Activated CD4-positive, alpha-beta T cell treated with anti-CD3 and anti-CD28 coated beads, Interleukin-2, amount 10 ng/mL, durations not matched to agents 7 days and 5 days (primary cell): Measurements from ENCODE around the gene TUB. TPM values are rescaled to one million over a fixed set of nuclear protein-coding genes. Genes with fewer than 3 reads are reported as not detected.
A peak's percentile ranks its signal among the peaks of the same experiment; 100 is the strongest.

ENCODE experiments used
- CTCF ChIA-PET: fragments of 350-600 bp; sonication (Branson Sonifier 250); formaldehyde crosslinking; loops from one replicate; lab custom pipeline; 2021; ENCODE audit warnings: antibody characterized with exemption; lab: Charles Lee
- POLR2A ChIA-PET: fragments of 350-600 bp; sonication (Branson Sonifier 250); formaldehyde crosslinking; loops from one replicate; lab custom pipeline; 2021; ENCODE audit warnings: antibody characterized with exemption; lab: Charles Lee
- DNase-seq: peaks from one replicate; pipeline ENCODE4 v3.0.0-alpha.2; 2020
- H3K27ac Mint-ChIP-seq: one replicate; pipeline ENCODE4 v1.8.0; 2021; ENCODE audit warnings: mild to moderate bottlenecking, moderate library complexity, mixed read lengths
- H3K27me3 Mint-ChIP-seq: one replicate; pipeline ENCODE4 v1.8.0; 2021; ENCODE audit warnings: mixed read lengths
- H3K36me3 Mint-ChIP-seq: one replicate; pipeline ENCODE4 v1.8.0; 2021; ENCODE audit warnings: low read depth, mixed read lengths
- H3K4me1 Mint-ChIP-seq: one replicate; pipeline ENCODE4 v1.8.0; 2021; ENCODE audit warnings: mixed read lengths
- H3K4me3 Mint-ChIP-seq: one replicate; pipeline ENCODE4 v1.8.0; 2021; ENCODE audit warnings: mild to moderate bottlenecking, moderate library complexity, mixed read lengths
- H3K9me3 Mint-ChIP-seq: one replicate; pipeline ENCODE4 v1.8.0; 2021; ENCODE audit warnings: mixed read lengths
- total RNA-seq, 2 experiments: library from RNA; stranded (reverse); gene quantifications; one replicate each; pipeline ENCODE4 v1.2.3, GENCODE V29; 2021

The TUB gene
- total RNA-seq, 2 experiments from 2014 or later, result 0.08 to 0.12 TPM

DNA sequence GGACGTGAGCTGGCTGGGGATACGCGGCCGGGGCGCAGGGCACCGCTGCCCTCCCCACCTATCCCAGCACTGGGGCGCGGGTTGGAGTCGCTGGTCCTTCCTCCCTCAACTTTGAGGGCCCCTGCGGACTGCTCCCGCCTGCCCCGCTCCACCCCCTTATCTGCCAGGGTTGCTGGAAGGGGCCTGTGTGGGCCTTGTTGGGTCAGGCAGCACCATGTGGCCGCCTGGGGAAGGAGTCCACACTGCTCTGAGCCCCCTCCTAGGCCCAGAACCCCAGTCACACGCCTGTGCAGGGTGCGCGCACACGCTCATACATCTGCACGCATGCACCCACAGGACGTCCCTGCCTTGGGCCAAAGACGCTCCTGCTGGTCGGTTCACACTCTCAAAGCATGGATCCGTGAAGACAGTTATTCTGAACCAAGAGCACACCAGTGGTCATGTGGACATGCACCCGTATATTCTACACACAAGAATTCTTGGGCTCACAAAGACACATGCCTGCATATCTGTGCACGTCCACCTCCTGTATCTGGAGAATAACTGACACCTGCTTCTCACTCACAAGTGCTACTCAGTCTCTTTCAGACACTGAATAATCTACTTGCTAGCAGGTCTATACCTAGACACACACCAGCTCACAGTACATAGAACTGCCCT is 710 bp downstream of the TUB start:
- no peaks in the 10 kb centered on the region for H3K9me3 Mint-ChIP-seq
- no peak overlapping the region for H3K27ac Mint-ChIP-seq
- peak overlapping the region; percentile 35 for H3K4me3 Mint-ChIP-seq
- H3K4me1 Mint-ChIP-seq, result peaks cover 2% of the 10 kb centered on the region
- no peak for DNase-seq
- ChIA-PET POLR2A (no interaction called here), CTCF (interaction anchor here (0.9 kb wide), 2 partner anchors 8 to 95 kb away, joined by 3 read pairs; partner anchors contain the start of gene EIF3F)
- no peaks in the 10 kb centered on the region for H3K36me3 Mint-ChIP-seq
- H3K27me3 Mint-ChIP-seq, result peaks cover 42% of the 10 kb centered on the region

DNA sequence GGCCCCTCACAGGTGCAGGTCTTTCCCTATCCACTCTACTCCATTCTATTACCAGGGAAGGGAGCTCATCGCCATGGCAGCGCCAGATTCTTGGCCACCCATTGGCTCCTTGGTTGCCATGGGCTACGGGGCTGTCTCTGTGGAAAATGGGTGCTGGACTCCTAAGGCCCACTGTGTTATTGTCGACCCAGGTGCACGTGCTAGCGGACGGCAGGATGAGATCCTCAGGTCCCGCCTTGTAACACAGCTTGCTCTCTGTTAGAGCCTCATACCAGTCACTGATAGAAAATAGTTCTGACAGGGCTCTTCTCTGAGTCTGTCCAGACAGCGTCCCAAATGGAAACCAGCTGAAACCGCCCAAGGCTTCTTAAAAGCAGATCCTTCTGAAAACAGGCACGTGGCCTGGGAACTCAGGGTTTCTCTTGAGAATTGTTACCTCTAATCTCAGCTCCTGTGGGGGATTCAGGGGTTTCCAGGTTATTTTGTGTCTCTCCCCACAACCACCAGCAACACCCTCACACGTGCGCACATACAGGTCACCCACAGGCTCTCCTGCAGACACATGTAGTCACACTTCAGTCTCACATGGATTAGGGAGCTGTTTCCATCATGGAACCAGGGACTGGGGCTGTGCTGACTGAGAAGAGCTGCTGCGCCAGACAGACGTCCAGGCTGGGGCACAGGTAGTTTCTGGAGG is 1.5 kb downstream of the TUB start:
- Mint-ChIP-seq H3K27me3 (peaks cover 42% of the 10 kb centered on the region), H3K4me3 (no peak overlapping the region), H3K9me3 (no peaks in the 10 kb centered on the region), H3K27ac (no peak overlapping the region), H3K36me3 (no peaks in the 10 kb centered on the region), H3K4me1 (peaks cover 2% of the 10 kb centered on the region)
- ChIA-PET POLR2A (no interaction called here), CTCF (interaction anchor here (0.9 to 1.2 kb wide), 2 partner anchors 17 to 96 kb away, joined by 3 to 4 read pairs; partner anchors contain the start of gene EIF3F)
- no peak for DNase-seq

DNA sequence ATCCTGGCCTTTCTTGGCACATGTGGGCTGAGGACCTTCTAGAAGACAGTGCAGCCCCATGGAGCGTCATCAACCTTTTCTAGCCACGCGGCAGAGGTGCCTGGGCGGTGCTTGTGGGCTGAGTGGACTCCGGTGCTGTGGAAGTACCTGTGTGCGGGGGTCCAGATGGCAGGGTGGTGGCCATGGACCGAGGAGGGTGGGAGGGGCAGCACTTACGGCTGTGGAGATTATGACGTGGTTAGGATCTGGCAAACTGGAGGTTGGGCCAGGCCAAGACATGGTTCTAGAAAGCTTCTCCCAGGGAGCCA is 2.0 kb downstream of the TUB start:
- POLR2A ChIA-PET, result no interaction called here
- H3K27ac Mint-ChIP-seq, result no peak overlapping the region
- CTCF ChIA-PET, result interaction anchor here (1.2 kb wide), 1 partner anchor 16 kb away, joined by 4 read pairs; no protein-coding TSS in a partner anchor

DNA sequence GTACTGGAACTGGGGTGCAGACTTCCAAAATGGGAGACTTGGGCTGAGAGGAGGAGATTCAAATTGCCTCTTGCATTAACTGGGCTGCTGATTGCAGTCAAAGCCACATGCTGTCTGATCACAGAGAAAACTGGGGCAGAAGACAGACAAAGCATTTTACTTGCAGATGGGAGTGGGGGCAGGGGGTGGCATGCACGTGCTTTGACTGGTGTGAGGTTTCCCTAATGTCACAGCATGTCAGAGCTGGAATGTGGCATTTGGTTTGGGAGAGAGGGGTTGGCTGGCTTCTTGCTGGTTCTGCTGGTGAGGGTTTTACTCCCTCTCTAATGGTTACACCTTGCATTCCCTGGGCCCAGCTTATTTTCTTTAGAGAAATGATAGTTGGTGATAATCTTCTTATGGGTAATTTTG is 2.9 kb downstream of the TUB start:
- no peak for DNase-seq
- H3K4me3 Mint-ChIP-seq, result no peak overlapping the region
- no peak overlapping the region for H3K27ac Mint-ChIP-seq
- ChIA-PET CTCF (no interaction called here), POLR2A (no interaction called here)
- no peaks in the 10 kb centered on the region for H3K9me3 Mint-ChIP-seq
- H3K4me1 Mint-ChIP-seq, result peaks cover 2% of the 10 kb centered on the region
- H3K36me3 Mint-ChIP-seq, result no peaks in the 10 kb centered on the region
- peaks cover 36% of the 10 kb centered on the region for H3K27me3 Mint-ChIP-seq

More for the DNA sequence above, 2.0 kb downstream of the TUB start:
- H3K36me3 Mint-ChIP-seq, result no peaks in the 10 kb centered on the region
- peaks cover 42% of the 10 kb centered on the region for H3K27me3 Mint-ChIP-seq
- H3K4me3 Mint-ChIP-seq, result no peak overlapping the region
- no peaks in the 10 kb centered on the region for H3K9me3 Mint-ChIP-seq
- DNase-seq, result no peak
- peaks cover 2% of the 10 kb centered on the region for H3K4me1 Mint-ChIP-seq

DNA sequence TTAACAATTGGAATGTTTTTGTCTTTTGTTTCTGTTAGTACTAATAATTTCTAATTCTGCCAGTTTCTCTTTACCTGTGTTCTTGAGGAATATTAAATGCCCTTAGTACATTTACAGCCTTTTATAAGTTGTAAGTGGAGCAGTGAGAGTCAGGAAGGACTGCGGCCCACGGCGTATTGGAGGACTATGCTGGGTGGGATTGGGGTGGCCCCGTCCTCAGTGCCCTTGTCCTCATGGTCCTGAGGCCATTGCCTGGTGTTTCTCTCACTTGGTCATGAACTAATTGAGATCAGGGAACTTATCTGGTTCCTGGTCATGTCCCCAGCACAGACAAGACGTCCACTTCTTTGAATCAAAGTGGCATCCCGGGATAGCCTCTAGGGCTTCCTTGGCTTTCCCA is 3.3 kb downstream of the TUB start:
- Mint-ChIP-seq H3K27ac (no peak overlapping the region), H3K36me3 (no peaks in the 10 kb centered on the region), H3K4me3 (no peak overlapping the region), H3K9me3 (no peaks in the 10 kb centered on the region), H3K4me1 (peaks cover 2% of the 10 kb centered on the region), H3K27me3 (peaks cover 34% of the 10 kb centered on the region)
- POLR2A ChIA-PET, result no interaction called here
- no peak for DNase-seq
- CTCF ChIA-PET, result no interaction called here

DNA sequence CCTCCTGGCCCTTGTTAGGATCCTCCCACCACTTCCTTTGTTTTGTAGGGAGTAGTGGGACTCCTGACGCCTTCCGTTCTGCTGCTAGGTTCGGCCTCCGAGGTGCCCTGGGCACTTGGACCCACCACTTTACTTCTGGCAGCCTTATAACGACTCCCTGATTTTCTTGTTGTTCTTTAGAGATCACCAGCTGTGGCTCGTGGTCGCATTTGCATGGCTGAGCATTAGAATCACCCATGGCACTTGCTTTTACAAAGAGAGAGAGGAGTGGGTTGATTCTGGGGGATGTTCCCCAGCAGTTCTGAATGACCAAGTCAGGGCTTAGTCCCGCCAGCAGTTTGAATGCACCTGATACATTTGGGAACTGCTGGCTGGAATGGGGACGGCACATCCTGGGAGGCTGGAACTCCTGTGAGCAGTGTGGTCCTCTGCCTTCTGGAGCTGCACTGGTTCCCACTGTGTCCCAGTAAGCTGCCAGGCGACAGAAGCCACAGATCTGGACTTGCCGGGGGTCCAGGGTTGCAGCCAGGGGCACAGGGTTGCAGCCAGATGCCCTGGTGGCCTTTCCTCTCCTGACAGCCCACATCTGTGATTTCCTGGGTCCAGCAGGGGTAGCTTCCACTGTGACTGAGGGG is 4.1 kb downstream of the TUB start:
- DNase-seq, result no peak
- no peaks in the 10 kb centered on the region for H3K9me3 Mint-ChIP-seq
- no peak overlapping the region for H3K27ac Mint-ChIP-seq
- POLR2A ChIA-PET, result no interaction called here
- CTCF ChIA-PET, result no interaction called here
- H3K4me1 Mint-ChIP-seq, result peaks cover 2% of the 10 kb centered on the region
- H3K36me3 Mint-ChIP-seq, result no peaks in the 10 kb centered on the region
- no peak overlapping the region for H3K4me3 Mint-ChIP-seq
- peaks cover 30% of the 10 kb centered on the region for H3K27me3 Mint-ChIP-seq

DNA sequence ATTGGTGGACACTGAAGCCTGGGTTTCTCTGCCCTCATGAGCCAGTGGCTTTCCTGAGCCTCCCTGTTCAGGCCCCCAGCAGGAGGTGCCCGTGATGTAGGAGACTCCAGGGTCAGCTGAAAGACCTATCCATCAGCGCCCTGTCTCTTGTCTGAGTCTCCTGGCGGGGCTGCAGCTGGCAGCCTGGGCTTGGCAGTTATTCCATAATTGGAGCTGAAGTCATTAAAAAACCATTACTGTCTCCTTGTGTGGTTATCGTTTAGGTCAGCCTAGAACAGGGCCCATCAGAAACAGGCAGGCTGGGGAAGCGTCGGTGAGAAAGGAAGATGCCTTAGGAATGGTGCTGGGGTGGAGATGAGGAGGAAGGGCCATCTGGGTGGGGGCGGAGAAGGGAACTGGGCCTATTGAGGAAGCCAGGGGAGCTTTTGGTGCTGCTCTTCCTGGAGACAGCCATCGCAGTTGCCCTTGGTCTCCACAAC is 5.0 kb downstream of the TUB start:
- no peak for DNase-seq
- no peak overlapping the region for H3K4me3 Mint-ChIP-seq
- no peaks in the 10 kb centered on the region for H3K4me1 Mint-ChIP-seq
- H3K27me3 Mint-ChIP-seq, result peaks cover 23% of the 10 kb centered on the region
- ChIA-PET POLR2A (no interaction called here), CTCF (interaction anchor here (1.4 kb wide), 1 partner anchor 79 kb away, joined by 3 read pairs; no protein-coding TSS in a partner anchor)
- H3K9me3 Mint-ChIP-seq, result no peaks in the 10 kb centered on the region
- no peak overlapping the region for H3K27ac Mint-ChIP-seq
- H3K36me3 Mint-ChIP-seq, result no peaks in the 10 kb centered on the region

DNA sequence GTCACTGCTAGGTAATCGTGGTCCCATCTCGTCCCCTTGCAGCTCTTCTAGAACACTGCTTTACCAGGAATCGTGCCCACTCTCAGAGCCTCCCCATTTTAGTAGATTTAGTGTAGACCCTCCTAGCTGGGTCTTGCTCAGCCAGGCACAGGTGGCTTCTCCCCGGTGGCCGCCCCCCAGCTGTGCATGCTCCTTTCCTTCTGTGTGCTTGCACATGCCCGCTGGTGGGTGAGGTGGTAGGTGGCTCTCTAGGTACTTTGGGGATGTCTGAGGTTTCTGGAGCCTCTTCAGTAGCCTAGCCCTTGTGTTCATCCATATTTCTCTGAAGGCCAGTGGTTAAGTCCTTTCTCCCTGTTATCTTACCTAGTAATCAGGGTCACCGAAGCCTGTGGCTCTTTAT is 5.6 kb downstream of the TUB start:
- ChIA-PET CTCF (interaction anchor here (1.4 kb wide), 1 partner anchor 80 kb away, joined by 3 read pairs; no protein-coding TSS in a partner anchor), POLR2A (no interaction called here)
- Mint-ChIP-seq H3K27me3 (peaks cover 23% of the 10 kb centered on the region), H3K9me3 (no peaks in the 10 kb centered on the region), H3K36me3 (no peaks in the 10 kb centered on the region), H3K4me3 (no peak overlapping the region), H3K27ac (no peak overlapping the region), H3K4me1 (no peaks in the 10 kb centered on the region)
- no peak for DNase-seq

DNA sequence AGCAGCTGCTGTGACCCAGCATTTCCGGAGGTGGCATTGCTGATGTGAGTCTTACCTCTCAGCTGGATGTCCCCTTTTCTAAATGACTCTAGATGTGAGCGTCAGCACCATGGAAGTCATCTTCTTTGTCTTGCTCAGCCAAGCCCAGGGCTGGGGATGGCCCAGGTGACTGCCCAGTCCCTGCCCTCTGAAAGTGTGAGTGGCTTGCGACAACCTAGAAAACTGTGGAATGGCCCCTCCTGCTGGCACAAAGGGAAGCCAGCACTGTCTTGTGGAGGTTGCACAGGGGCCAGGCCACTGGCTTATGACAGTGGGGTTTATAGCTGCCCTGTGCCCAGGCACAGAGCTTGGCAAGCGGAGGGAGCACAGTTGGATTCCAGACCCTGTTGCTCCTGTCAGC is 6.2 kb downstream of the TUB start:
- no peaks in the 10 kb centered on the region for H3K9me3 Mint-ChIP-seq
- DNase-seq, result no peak
- no peaks in the 10 kb centered on the region for H3K4me1 Mint-ChIP-seq
- no peak overlapping the region for H3K27ac Mint-ChIP-seq
- H3K27me3 Mint-ChIP-seq, result peaks cover 16% of the 10 kb centered on the region
- H3K4me3 Mint-ChIP-seq, result no peak overlapping the region
- ChIA-PET POLR2A (no interaction called here), CTCF (interaction anchor here (1.1 to 1.6 kb wide), 3 partner anchors 9 to 80 kb away, joined by 3 to 6 read pairs (median 3); no protein-coding TSS in a partner anchor)
- H3K36me3 Mint-ChIP-seq, result no peaks in the 10 kb centered on the region

DNA sequence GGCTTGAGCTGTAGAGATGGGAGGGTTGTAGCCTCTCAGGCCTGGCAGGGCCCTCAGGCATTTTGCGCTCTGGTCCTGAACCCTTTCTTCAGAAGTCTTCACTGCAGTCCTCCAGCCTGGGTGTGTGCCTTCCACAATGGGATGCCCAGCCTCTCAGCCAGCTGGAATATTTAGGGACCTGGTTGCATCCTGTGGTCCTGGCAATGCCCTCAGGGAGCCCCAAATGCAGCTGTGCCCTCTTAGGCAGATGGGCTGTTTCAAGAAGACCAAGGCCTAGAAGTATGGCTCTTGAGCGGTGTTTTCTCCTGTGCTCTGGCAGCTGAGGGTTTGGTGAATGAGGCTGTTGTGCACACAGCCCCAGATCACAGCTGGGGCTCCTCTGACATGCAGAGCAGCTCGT is 6.7 kb downstream of the TUB start:
- Mint-ChIP-seq H3K4me1 (no peaks in the 10 kb centered on the region), H3K4me3 (no peak overlapping the region), H3K27ac (no peak overlapping the region), H3K36me3 (no peaks in the 10 kb centered on the region), H3K27me3 (peaks cover 11% of the 10 kb centered on the region), H3K9me3 (no peaks in the 10 kb centered on the region)
- DNase-seq, result no peak
- ChIA-PET POLR2A (no interaction called here), CTCF (interaction anchor here (1.1 to 1.6 kb wide), 2 partner anchors 9 to 77 kb away, joined by 3 to 6 read pairs; no protein-coding TSS in a partner anchor)

DNA sequence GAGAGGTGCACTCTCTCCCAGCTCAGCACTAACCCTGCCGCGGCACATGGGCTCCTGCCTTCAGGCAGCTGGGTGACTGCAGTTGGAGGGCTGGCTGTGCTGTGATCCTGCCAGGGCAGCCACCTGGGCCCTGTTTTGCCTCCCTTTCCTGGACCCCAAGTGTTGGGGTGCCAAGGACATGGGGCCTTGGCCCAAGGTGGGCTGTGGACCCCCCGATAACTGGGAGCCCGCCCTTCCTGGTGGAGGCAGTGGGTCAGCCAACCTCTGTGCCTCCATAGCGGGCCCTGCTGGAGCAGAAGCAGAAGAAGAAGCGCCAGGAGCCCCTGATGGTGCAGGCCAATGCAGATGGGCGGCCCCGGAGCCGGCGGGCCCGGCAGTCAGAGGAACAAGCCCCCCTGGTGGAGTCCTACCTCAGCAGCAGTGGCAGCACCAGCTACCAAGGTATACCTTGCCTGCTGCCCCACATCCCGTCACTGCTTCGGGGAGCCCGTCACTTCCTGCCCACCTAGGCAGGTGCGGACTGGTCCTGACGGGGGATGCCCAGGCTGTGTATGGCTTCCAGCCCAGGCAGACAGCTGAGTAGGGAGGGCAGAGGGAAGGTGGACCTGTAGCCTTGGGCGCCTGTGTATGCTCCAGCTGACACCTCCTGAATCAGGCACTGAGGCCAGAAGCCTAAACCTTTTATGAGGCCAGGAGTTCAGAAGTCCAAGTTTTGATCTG is 8.9 kb downstream of the TUB start:
- Mint-ChIP-seq H3K36me3 (no peaks in the 10 kb centered on the region), H3K4me1 (no peaks in the 10 kb centered on the region), H3K4me3 (no peak overlapping the region), H3K27ac (no peak overlapping the region), H3K9me3 (no peaks in the 10 kb centered on the region), H3K27me3 (peaks cover 1% of the 10 kb centered on the region)
- ChIA-PET CTCF (interaction anchor here (0.6 to 3.2 kb wide), 4 partner anchors 8 to 57 kb away, joined by 3 to 14 read pairs (median 3); no protein-coding TSS in a partner anchor), POLR2A (no interaction called here)
- DNase-seq, result no peak

DNA sequence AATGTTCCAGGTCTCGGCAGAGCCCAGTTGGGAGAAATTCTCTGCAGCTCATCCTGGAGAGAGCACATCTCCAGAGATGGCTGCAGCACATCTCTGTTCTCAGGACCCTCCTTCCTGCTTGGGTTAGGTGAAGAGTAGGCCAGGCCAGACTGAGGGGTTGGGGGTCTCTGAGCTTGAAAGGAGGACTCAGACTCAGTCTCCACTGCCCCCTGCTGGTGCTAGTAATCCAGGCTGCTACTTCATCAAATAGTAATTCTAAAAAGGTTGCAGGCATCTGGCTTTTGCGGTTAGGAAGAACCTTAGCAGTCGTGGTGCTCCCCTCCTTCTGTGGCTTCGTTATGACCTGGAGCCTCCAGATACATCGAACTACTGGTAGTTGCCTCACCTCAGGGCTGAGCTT is 9.7 kb downstream of the TUB start:
- Mint-ChIP-seq H3K27me3 (no peaks in the 10 kb centered on the region), H3K4me3 (no peak overlapping the region), H3K27ac (no peak overlapping the region), H3K36me3 (no peaks in the 10 kb centered on the region), H3K9me3 (no peaks in the 10 kb centered on the region), H3K4me1 (no peaks in the 10 kb centered on the region)
- DNase-seq, result peak; percentile 29
- POLR2A ChIA-PET, result no interaction called here
- CTCF ChIA-PET, result interaction anchor here (0.9 to 3.2 kb wide), 4 partner anchors 8 to 84 kb away, joined by 3 to 14 read pairs (median 4); no protein-coding TSS in a partner anchor
